PC-3 (cell line): Measurements from ENCODE around the gene PPTC7.

Experiments
- CTCF ChIP-seq: fragments of 300-600 bp; sonication (generic); conservative IDR thresholded peaks from 2 replicates; pipeline ENCODE4 v1.5.1; 2017; ENCODE audit warnings: antibody characterized with exemption, low read depth, mild to moderate bottlenecking, low read length
- EZH2 ChIP-seq: fragments of 300-600 bp; sonication (generic); IDR thresholded peaks from one replicate; pipeline ENCODE4 v1.6.1; 2017; ENCODE audit warnings: antibody characterized with exemption, mild to moderate bottlenecking, low read length; ENCODE audit not compliant: unreplicated experiment
- EZH2phosphoT487 ChIP-seq: fragments of 300-600 bp; sonication (generic); IDR thresholded peaks from 2 replicates; pipeline ENCODE4 v1.6.1; 2018; ENCODE audit warnings: mild to moderate bottlenecking, antibody characterized with exemption, low read length, borderline replicate concordance

GRCh38 chr12:110560946-110561345, 22.2 kb downstream of the PPTC7 start:
- TF ChIP-seq CTCF (no peak), EZH2 (no peak), EZH2phosphoT487 (no peak)
